SIG-M5 (cell line): ENCODE results near the gene CLDN22.

ENCODE experiments used
- DNase-seq: peaks from one replicate; lab custom pipeline; 2025; lab: John Stamatoyannopoulos, UW

Gene CLDN22

GRCh38 chr4:183320211-183321059, at the start of gene CLDN22:
CLDN22 (minus strand) TSS chr4:183320276; CDS start chr4:183320218, 58 bp downstream.
- no peak for DNase-seq

DNA sequence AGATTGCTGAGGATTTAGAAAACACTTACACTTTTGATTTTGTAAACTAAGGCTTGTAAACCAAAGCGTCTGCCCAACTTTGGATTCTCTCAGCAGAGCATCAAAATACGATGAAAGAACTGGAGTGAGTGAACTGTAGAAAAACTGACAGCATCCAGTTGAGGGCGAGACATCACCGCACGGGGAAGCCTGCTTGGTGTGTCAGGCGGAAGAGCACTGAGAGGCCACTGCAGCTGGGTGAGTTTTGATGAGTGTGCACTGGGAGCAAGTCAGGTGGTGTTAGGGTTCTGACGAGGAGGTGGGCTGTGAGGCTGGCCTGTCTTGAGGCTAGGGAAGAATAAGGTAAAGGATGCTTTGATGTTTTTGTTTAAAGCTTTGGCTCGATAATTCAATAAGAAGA, 49.0 kb upstream of the CLDN22 start:
- no peak for DNase-seq

DNA sequence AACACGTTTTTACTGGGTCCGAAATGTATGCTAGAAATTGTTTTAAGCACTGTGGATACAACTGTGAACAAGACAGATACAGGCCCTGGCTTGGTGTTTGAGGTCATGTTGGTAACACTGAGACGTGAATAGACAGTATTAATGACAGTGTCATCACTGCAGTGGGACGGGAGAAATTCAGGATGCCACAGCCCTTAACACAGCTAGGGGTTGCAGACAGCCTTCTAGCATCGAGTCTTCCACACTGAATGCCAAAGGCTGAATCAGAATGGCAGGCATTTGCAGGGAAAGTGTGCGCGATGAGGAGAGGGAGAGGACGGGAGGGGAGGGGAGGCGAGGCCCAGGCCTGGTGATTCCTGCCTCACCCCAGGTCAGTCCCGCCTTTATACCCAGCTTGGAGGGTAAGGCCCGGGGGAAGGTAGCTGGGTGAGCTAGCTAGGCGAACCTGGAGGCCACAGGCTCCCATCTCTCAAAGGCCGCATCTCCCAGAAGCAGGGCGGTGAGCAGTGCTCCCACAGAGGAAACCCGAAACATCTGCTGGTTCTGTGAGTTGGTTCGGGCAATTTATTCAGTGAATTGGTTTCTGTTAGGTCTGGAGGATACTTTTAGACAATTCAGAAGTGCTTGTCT, 46.2 kb upstream of the CLDN22 start:
- DNase-seq = no peak

DNA sequence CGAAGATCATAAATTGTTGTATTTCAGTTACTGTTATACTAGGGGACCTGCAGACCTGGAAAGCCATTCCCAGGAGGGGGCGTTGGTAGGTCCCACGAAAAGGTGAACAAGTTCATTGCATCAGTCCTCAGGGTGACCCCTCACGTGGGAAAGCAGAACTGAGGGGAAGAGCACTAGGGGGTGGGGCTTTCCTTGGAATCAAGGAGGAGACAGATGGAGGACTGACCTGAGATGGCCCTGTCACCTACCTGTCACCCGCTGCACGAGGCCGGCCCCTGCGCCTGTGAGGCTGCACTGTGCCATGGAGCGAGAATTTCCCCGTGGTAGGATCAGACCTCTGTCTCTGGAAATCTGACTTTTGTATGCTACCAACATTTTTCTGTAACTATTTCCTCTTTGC, 43.9 kb upstream of the CLDN22 start:
- no peak for DNase-seq

DNA sequence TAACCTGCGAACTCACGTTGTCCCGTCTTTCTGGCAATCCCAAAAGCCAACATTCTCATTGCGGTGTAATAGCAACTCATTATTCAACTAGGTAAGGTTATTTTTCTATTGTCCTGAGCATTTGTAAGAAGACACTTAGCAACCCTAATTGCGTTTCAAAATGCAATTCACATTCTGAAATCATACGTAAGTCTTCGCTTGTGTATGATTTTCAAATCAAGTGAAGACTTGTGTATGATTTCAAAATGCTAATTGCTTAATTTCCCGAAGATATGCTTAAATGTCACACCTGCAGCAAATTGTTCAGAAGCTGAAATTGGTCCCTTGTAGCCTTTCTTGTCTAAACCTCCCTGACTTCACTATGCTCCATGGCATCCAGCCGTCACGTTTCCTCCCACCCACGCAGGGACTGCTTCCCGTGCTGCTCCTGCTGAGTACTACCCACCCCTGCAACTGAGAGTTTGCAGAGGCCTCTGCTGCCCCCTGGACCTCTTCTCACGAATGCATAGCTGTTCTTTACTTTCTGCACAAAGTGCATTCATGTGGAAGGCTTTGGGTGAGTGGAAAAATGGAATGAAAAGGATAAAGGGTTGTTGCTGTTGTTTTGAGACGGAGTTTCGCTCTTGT, 43.0 kb upstream of the CLDN22 start:
- no peak for DNase-seq

DNA sequence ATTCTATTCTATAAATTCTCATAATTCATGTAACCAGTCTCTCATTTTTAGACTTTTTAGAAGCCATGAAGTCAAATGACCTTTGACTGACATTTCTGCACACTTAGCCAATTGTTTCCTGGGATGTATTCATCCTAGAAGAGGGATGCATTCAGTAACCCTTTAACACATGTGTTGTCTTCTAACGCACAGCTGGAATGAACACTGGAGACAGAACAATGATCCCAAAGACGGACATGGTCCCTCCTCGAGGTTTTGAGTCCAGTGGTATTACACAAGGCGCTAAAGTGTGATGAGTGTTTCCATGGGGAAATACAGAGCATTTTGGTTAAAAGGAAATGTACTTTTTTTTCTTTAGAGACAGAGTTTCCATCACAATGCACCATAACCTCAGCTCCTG, 42.0 kb upstream of the CLDN22 start:
- DNase-seq = no peak

GRCh38 chr4:183360161-183360919, 40.3 kb upstream of the CLDN22 start:
- no peak for DNase-seq

GRCh38 chr4:183358215-183358755, 38.2 kb upstream of the CLDN22 start:
- no peak for DNase-seq

- DNase-seq = no peak
These were observed 37.0 kb upstream of the CLDN22 start for GRCh38 chr4:183356931-183357675.

DNA sequence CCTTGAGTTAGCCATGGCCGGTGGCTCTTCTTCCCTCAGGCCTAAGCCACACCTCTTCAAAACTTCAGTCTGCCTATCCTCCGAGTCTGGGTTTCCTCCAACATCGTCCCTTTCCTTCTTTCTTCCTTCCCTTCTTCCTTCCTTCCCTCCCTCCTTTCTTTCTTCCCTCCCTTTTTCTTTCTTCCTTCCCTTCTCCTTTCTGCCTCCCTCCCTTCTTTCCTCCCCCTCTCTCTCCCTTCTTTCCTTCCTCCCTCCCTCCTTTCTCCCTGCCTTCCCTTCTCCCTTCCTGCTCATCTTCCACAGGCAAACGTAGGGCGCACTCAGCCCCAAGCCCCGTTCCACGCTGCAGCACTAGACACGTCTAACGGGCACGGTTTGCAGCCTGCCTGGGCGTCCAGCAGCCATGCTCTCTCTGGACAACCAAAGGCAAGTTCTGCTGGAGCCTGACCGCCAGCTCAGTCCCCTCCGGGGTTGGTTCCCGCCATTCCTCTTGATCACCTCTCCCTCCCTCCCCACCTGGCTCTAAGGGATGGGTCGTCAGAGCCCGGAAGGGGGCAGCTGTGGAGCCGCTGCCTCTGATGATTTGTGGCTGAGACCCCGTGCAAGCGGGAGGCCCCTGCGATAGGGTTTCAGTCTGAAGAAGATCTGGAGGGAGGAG, 36.2 kb upstream of the CLDN22 start:
- no peak for DNase-seq

DNA sequence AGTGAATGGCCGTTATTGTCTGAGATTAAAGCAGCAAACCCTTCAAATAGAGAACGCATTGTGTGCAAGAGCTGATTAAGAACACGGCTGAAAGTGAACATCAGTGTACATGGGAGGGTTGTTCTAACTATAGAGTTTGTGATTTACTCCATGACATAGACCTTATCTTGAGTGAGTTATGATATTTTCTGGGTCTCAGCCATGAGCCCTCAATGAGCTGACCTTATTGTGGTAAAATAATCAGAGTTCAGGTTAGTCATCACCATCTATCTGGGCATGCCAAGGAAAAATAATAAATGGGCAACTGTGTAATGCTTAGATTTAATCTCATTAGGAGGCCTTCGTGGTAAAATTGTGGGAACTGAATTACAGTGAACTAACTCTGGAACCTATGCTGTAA, 35.3 kb upstream of the CLDN22 start:
- no peak for DNase-seq

DNA sequence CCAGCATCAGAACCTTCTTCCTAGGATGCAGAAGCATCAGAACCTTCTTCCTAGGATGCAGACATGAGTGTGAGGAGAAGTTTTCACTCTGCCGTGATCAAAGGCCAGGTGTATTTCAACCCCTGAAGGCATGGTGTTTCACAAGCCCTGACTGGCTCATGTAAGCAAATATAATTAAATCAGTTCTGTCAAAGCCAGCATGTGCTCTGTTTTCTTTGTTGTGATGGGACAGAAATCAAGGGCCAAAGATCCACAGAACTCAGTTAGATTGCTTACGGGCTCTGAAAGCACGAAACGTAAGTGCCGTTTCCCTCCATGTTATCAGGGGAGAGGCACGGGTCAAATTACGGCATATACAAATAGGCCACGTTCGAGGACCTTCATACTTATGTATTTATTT, 34.1 kb upstream of the CLDN22 start:
- DNase-seq = no peak

DNA sequence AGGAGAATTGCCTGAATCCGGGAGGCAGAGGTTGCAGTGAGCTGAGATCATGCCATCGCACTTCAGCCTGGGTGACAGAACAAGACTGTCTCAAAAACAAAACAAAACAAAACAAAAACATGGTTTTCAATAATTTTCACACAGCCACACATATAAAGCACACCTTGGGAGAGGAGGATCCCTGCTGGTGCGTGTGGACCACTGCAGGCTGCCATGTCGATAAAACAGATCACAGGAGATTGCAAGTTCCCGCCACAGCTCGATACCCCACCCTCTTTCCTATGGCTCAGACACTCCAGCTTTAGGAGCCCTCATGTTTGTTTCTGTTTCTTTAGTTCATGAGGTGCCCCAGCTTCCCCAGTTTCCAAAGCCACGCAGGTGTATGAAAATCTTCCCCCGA, 33.5 kb upstream of the CLDN22 start:
- no peak for DNase-seq

- DNase-seq = no peak
These were observed 32.5 kb upstream of the CLDN22 start for GRCh38 chr4:183352546-183352945.

DNA sequence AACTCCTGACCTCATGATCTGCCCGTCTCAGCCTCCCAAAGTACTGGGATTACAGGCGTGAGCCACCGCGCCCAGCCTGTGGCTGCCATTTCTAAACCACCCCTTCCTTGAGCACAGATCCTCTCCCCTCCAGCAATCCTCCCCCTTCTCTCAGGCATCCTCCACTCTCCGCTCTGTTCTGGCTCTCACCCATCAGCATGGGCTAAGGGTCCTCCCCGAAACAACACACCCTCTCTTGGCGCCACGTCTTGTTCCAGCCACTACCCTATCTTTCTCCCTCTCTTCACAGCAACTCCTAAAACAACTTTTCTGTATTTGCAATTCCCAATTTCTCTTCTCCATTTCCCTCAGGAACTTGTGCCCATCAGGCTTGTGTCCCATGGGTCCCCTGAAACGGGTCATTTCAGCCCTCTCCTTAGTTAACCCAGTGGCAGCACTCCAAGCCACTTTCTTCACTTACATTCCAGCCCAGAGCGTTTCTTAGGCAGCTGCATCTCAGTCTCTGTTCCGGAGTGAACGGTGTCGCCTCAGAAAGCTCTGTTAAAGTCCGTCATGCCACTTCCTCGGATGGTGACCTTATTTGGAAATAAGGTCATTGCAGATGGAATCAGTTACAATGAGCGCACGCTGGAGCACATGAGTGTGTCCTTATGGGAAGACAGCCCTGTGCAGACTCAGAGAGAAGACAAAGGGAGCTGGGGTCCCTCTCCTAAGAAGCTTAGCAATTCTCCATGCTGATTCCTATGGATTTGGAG, 30.4 kb upstream of the CLDN22 start:
- no peak for DNase-seq

DNA sequence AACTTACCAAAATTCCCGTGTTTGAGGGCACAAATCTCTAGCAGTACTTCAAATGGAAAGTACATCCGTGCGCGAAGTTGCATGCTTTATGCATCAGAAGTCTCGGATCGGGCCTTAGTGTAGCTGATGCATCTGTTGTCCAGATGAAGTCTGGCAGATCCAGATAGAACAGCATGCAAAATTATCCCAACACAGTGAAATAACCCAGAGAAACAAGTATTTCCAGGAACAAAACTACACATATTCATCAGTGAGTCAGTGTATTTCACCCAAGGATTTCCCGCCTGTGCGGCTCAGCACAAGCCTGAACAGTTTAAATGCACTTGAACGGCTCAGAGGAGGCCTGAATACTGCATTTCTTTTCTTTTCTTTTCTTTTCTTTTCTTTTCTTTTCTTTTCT, 29.6 kb upstream of the CLDN22 start:
- no peak for DNase-seq

- no peak for DNase-seq
These were observed 28.9 kb upstream of the CLDN22 start for GRCh38 chr4:183348706-183349659.

- no peak for DNase-seq
These were observed 28.1 kb upstream of the CLDN22 start for GRCh38 chr4:183348136-183348535.

- DNase-seq = no peak
These were observed 27.5 kb upstream of the CLDN22 start for GRCh38 chr4:183347566-183347965.
